Mucosa of stomach (tissue), 1 donor: ENCODE results near the gene SEMA3D.

Experiments
- H3K27me3 ChIP-seq: one replicate; pipeline ENCODE4 v1.7.0; 2013; ENCODE audit warnings: mild to moderate bottlenecking, low read length; ENCODE audit not compliant: control insufficient read depth, insufficient read depth
- H3K36me3 ChIP-seq: one replicate; pipeline ENCODE4 v1.7.0; 2013; ENCODE audit warnings: low read length; ENCODE audit not compliant: control insufficient read depth, insufficient read depth
- H3K4me1 ChIP-seq: one replicate; pipeline ENCODE4 v1.7.0; 2013; ENCODE audit warnings: mild to moderate bottlenecking, low read length; ENCODE audit not compliant: control insufficient read depth, insufficient read depth
- H3K4me3 ChIP-seq: one replicate; pipeline ENCODE4 v1.7.0; 2013; ENCODE audit warnings: low read length
- H3K9ac ChIP-seq: one replicate; pipeline ENCODE4 v1.7.0; 2013; ENCODE audit warnings: mild to moderate bottlenecking, low read length, moderate library complexity
- H3K9me3 ChIP-seq: one replicate; pipeline ENCODE4 v1.7.0; 2013; ENCODE audit warnings: mild to moderate bottlenecking, low read length, moderate library complexity; ENCODE audit not compliant: control insufficient read depth
- donor health status: Pancreatic carcinoma.

SEMA3D gene

GRCh38 chr7:85154282-85154937 lies 32.4 kb downstream of the SEMA3D start:
- no peaks in the 10 kb centered on the region for H3K9me3 ChIP-seq
- no peaks in the 10 kb centered on the region for H3K36me3 ChIP-seq
- H3K9ac ChIP-seq, result no peak overlapping the region
- no peak overlapping the region for H3K4me3 ChIP-seq
- no peaks in the 10 kb centered on the region for H3K4me1 ChIP-seq
- H3K27me3 ChIP-seq, result no peaks in the 10 kb centered on the region

GRCh38 chr7:85153715-85154114 lies 33.1 kb downstream of the SEMA3D start:
- H3K36me3 ChIP-seq, result no peaks in the 10 kb centered on the region
- no peak overlapping the region for H3K9ac ChIP-seq
- no peaks in the 10 kb centered on the region for H3K9me3 ChIP-seq
- H3K4me3 ChIP-seq, result no peak overlapping the region
- H3K4me1 ChIP-seq, result no peaks in the 10 kb centered on the region
- no peaks in the 10 kb centered on the region for H3K27me3 ChIP-seq

GRCh38 chr7:85150624-85151023 lies 36.2 kb downstream of the SEMA3D start:
- H3K27me3 ChIP-seq, result no peaks in the 10 kb centered on the region
- H3K36me3 ChIP-seq, result no peaks in the 10 kb centered on the region
- no peak overlapping the region for H3K4me3 ChIP-seq
- H3K4me1 ChIP-seq, result no peaks in the 10 kb centered on the region
- no peaks in the 10 kb centered on the region for H3K9me3 ChIP-seq
- no peak overlapping the region for H3K9ac ChIP-seq

GRCh38 chr7:85144771-85145170 lies 42.1 kb downstream of the SEMA3D start:
- no peaks in the 10 kb centered on the region for H3K36me3 ChIP-seq
- H3K9me3 ChIP-seq, result no peaks in the 10 kb centered on the region
- no peaks in the 10 kb centered on the region for H3K4me1 ChIP-seq
- no peak overlapping the region for H3K9ac ChIP-seq
- no peak overlapping the region for H3K4me3 ChIP-seq
- no peaks in the 10 kb centered on the region for H3K27me3 ChIP-seq

- Histone ChIP-seq H3K9ac (no peak overlapping the region), H3K27me3 (no peaks in the 10 kb centered on the region), H3K4me3 (no peak overlapping the region), H3K9me3 (no peaks in the 10 kb centered on the region), H3K4me1 (no peaks in the 10 kb centered on the region), H3K36me3 (no peaks in the 10 kb centered on the region)
Observed at GRCh38 chr7:85135977-85136376, 50.9 kb downstream of the SEMA3D start.

- H3K9me3 ChIP-seq, result no peaks in the 10 kb centered on the region
- H3K4me1 ChIP-seq, result no peaks in the 10 kb centered on the region
- no peak overlapping the region for H3K9ac ChIP-seq
- H3K4me3 ChIP-seq, result no peak overlapping the region
- no peaks in the 10 kb centered on the region for H3K27me3 ChIP-seq
- H3K36me3 ChIP-seq, result no peaks in the 10 kb centered on the region
Observed at GRCh38 chr7:85133560-85133959, 53.3 kb downstream of the SEMA3D start.

GRCh38 chr7:85133006-85133405 lies 53.9 kb downstream of the SEMA3D start:
- Histone ChIP-seq H3K4me3 (no peak overlapping the region), H3K9ac (no peak overlapping the region), H3K4me1 (no peaks in the 10 kb centered on the region), H3K36me3 (no peaks in the 10 kb centered on the region), H3K9me3 (no peaks in the 10 kb centered on the region), H3K27me3 (no peaks in the 10 kb centered on the region)

GRCh38 chr7:85130702-85131101 lies 56.2 kb downstream of the SEMA3D start:
- Histone ChIP-seq H3K9ac (no peak overlapping the region), H3K4me1 (no peaks in the 10 kb centered on the region), H3K36me3 (no peaks in the 10 kb centered on the region), H3K9me3 (no peaks in the 10 kb centered on the region), H3K27me3 (no peaks in the 10 kb centered on the region), H3K4me3 (no peak overlapping the region)

GRCh38 chr7:85126383-85126782 lies 60.5 kb downstream of the SEMA3D start:
- Histone ChIP-seq H3K36me3 (no peaks in the 10 kb centered on the region), H3K4me1 (no peaks in the 10 kb centered on the region), H3K9me3 (no peaks in the 10 kb centered on the region), H3K27me3 (no peaks in the 10 kb centered on the region), H3K9ac (no peak overlapping the region), H3K4me3 (no peak overlapping the region)

GRCh38 chr7:85125651-85126131 lies 61.2 kb downstream of the SEMA3D start:
- H3K4me3 ChIP-seq, result no peak overlapping the region
- no peaks in the 10 kb centered on the region for H3K27me3 ChIP-seq
- no peaks in the 10 kb centered on the region for H3K36me3 ChIP-seq
- H3K9ac ChIP-seq, result no peak overlapping the region
- H3K9me3 ChIP-seq, result no peaks in the 10 kb centered on the region
- H3K4me1 ChIP-seq, result no peaks in the 10 kb centered on the region

GRCh38 chr7:85125176-85125575 lies 61.7 kb downstream of the SEMA3D start:
- Histone ChIP-seq H3K36me3 (no peaks in the 10 kb centered on the region), H3K4me3 (no peak overlapping the region), H3K4me1 (no peaks in the 10 kb centered on the region), H3K27me3 (no peaks in the 10 kb centered on the region), H3K9me3 (no peaks in the 10 kb centered on the region), H3K9ac (no peak overlapping the region)

GRCh38 chr7:85119934-85120333 lies 66.9 kb downstream of the SEMA3D start:
- no peaks in the 10 kb centered on the region for H3K4me1 ChIP-seq
- no peaks in the 10 kb centered on the region for H3K27me3 ChIP-seq
- no peaks in the 10 kb centered on the region for H3K36me3 ChIP-seq
- no peaks in the 10 kb centered on the region for H3K9me3 ChIP-seq
- H3K9ac ChIP-seq, result no peak overlapping the region
- H3K4me3 ChIP-seq, result no peak overlapping the region

GRCh38 chr7:85115862-85116261 lies 71.0 kb downstream of the SEMA3D start:
- Histone ChIP-seq H3K9me3 (no peaks in the 10 kb centered on the region), H3K4me1 (peaks cover 7% of the 10 kb centered on the region), H3K4me3 (no peak overlapping the region), H3K36me3 (no peaks in the 10 kb centered on the region), H3K27me3 (no peaks in the 10 kb centered on the region), H3K9ac (no peak overlapping the region)
